Activated CD8-positive, alpha-beta T cell treated with anti-CD3 and anti-CD28 coated beads for 36 hours (primary cell): ENCODE data around the gene CACNA1B. TPM values are rescaled to one million over a fixed set of nuclear protein-coding genes. Genes with fewer than 3 reads are reported as not detected.

ENCODE experiments used
- ATAC-seq: fragments of 200-7000 bp; cut with Tn5 transposase; one replicate; pipeline ENCODE4 v1.10.0; 2021; ENCODE audit warnings: mild to moderate bottlenecking, moderate library complexity
- CTCF ChIA-PET: fragments of 350-600 bp; sonication (Branson Sonifier 250); formaldehyde crosslinking; loops from one replicate; lab custom pipeline; 2021; ENCODE audit warnings: antibody characterized with exemption; lab: Charles Lee
- POLR2A ChIA-PET: fragments of 350-600 bp; sonication (Branson Sonifier 250); formaldehyde crosslinking; loops from one replicate; lab custom pipeline; 2021; ENCODE audit warnings: antibody characterized with exemption; lab: Charles Lee
- DNase-seq: peaks from one replicate; pipeline ENCODE4 v3.0.0-alpha.2; 2020
- H3K27ac Mint-ChIP-seq: one replicate; pipeline ENCODE4 v1.8.0; 2021; ENCODE audit warnings: mild to moderate bottlenecking, mixed read lengths
- H3K27me3 Mint-ChIP-seq: one replicate; pipeline ENCODE4 v1.8.0; 2021; ENCODE audit warnings: mixed read lengths
- H3K36me3 Mint-ChIP-seq: one replicate; pipeline ENCODE4 v1.8.0; 2021; ENCODE audit warnings: low read depth, mixed read lengths
- H3K4me1 Mint-ChIP-seq: one replicate; pipeline ENCODE4 v1.8.0; 2021; ENCODE audit warnings: low read depth, mixed read lengths
- H3K4me3 Mint-ChIP-seq: one replicate; pipeline ENCODE4 v1.8.0; 2021; ENCODE audit warnings: mild to moderate bottlenecking, moderate library complexity, mixed read lengths
- H3K9me3 Mint-ChIP-seq: one replicate; pipeline ENCODE4 v1.8.0; 2021; ENCODE audit warnings: mixed read lengths
- CTCF ChIP-seq: fragments of 200-600 bp; IDR thresholded peaks from one replicate; pipeline ENCODE4 v1.8.0; 2022; ENCODE audit warnings: antibody characterized with exemption, mild to moderate bottlenecking
- intact Hi-C: fragments of 100-400 bp; cut with micrococcal nuclease; formaldehyde crosslinking; loops from one replicate; pipeline ENCODE4 v1.10.0; 2022
- total RNA-seq, 2 experiments: library from RNA; stranded (reverse); gene quantifications; one replicate each; pipeline ENCODE4 v1.2.3, GENCODE V29; 2021

The CACNA1B gene
- total RNA-seq, 2 experiments from 2014 or later: not detected

DNA sequence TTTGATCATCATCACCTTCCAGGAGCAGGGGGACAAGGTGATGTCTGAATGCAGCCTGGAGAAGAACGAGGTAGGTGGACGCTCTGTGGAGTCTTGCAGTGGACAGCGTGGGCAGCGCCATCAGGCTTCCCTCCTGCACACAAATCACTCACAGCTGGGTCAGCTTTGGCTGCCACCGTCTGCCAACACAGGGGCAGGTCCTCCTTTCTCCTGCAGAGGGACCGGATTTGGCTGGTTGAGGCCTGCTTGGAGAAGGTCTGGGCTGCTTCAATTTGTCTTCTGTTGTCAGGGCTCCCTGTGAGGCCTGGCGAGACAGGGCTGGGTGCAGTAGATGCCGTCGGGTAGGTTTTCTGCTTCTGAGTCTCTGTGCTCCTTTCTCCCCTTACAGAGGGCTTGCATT is 180.6 kb downstream of the CACNA1B start:
- peaks cover 8% of the 10 kb centered on the region for H3K27me3 Mint-ChIP-seq
- ChIA-PET POLR2A (no interaction called here), CTCF (no interaction called here)
- H3K27ac Mint-ChIP-seq: no peak overlapping the region
- no peaks in the 10 kb centered on the region for H3K9me3 Mint-ChIP-seq
- H3K4me1 Mint-ChIP-seq: no peaks in the 10 kb centered on the region
- TF ChIP-seq CTCF: no peak
- no peak for DNase-seq
- ATAC-seq: no peak
- no peaks in the 10 kb centered on the region for H3K36me3 Mint-ChIP-seq
- intact Hi-C loops: no loop called here
- H3K4me3 Mint-ChIP-seq: no peak overlapping the region

- CTCF ChIA-PET: no interaction called here
- Mint-ChIP-seq H3K27ac (no peak overlapping the region), H3K4me3 (no peak overlapping the region), H3K27me3 (peaks cover 4% of the 10 kb centered on the region), H3K4me1 (no peaks in the 10 kb centered on the region), H3K36me3 (no peaks in the 10 kb centered on the region), H3K9me3 (no peaks in the 10 kb centered on the region)
- no peak for TF ChIP-seq CTCF
- no peak for ATAC-seq
- no peak for DNase-seq
- intact Hi-C loops: no loop called here
- POLR2A ChIA-PET: no interaction called here
These were observed 181.6 kb downstream of the CACNA1B start for GRCh38 chr9:138059196-138059595.

DNA sequence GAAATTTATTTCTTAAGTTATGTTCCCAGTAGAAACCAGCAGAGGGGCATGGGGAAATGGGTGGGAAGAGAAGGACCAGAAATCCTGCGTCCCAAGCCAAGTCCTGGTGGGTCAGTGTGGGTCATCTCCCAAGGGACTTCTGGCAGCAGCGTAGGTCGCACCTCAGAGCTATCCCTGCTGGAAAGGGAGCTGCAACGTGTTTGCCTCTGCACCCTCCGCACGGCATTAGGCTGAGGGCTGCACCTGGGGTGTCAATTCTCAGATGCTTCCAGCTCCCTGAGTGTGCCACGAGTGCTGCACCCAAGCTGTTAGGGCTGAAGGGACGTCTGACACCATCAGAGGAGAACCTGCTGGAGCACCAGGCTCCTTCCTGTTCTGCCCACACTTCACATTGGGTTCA is 182.8 kb downstream of the CACNA1B start:
- no peak overlapping the region for H3K4me3 Mint-ChIP-seq
- POLR2A ChIA-PET: no interaction called here
- CTCF ChIA-PET: no interaction called here
- H3K9me3 Mint-ChIP-seq: no peaks in the 10 kb centered on the region
- intact Hi-C loops: no loop called here
- DNase-seq (no peak), ATAC-seq (no peak)
- no peaks in the 10 kb centered on the region for H3K4me1 Mint-ChIP-seq
- TF ChIP-seq CTCF: no peak
- no peak overlapping the region for H3K27ac Mint-ChIP-seq
- peaks cover 2% of the 10 kb centered on the region for H3K27me3 Mint-ChIP-seq
- no peaks in the 10 kb centered on the region for H3K36me3 Mint-ChIP-seq

- no peaks in the 10 kb centered on the region for H3K9me3 Mint-ChIP-seq
- no peak overlapping the region for H3K4me3 Mint-ChIP-seq
- peaks cover 4% of the 10 kb centered on the region for H3K27me3 Mint-ChIP-seq
- POLR2A ChIA-PET: no interaction called here
- TF ChIP-seq CTCF: no peak
- intact Hi-C loops: no loop called here
- H3K36me3 Mint-ChIP-seq: no peaks in the 10 kb centered on the region
- DNase-seq (no peak), ATAC-seq (no peak)
- H3K27ac Mint-ChIP-seq: no peak overlapping the region
- no peaks in the 10 kb centered on the region for H3K4me1 Mint-ChIP-seq
- CTCF ChIA-PET: no interaction called here
These were observed 183.3 kb downstream of the CACNA1B start for GRCh38 chr9:138060881-138061280.

DNA sequence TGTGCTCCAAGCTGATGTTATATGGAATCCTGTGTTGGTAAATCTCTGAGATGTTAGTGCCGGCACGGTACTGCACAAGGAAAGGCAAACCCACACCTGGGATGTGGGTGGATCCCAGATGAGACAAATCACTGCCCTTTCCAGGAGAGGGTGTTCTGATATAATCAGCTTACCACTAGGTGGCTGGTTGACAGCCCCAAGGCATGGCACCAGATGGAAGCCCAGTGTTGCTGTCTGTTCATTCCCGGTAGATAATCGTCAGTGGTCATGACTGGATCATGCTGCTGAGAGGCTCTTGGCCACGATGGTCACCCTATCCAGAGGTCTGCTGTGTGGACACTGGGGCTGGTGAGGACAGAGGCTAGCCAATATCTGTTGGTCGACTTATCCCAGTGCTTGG is 184.0 kb downstream of the CACNA1B start:
- no peak overlapping the region for H3K27ac Mint-ChIP-seq
- H3K27me3 Mint-ChIP-seq: peaks cover 4% of the 10 kb centered on the region
- DNase-seq: no peak
- no peak for TF ChIP-seq CTCF
- intact Hi-C loops: no loop called here
- ChIA-PET POLR2A (no interaction called here), CTCF (no interaction called here)
- no peaks in the 10 kb centered on the region for H3K36me3 Mint-ChIP-seq
- no peaks in the 10 kb centered on the region for H3K9me3 Mint-ChIP-seq
- H3K4me1 Mint-ChIP-seq: no peaks in the 10 kb centered on the region
- H3K4me3 Mint-ChIP-seq: no peak overlapping the region
- ATAC-seq: no peak
